Measurements from ENCODE around the gene CENPT.

DNA sequence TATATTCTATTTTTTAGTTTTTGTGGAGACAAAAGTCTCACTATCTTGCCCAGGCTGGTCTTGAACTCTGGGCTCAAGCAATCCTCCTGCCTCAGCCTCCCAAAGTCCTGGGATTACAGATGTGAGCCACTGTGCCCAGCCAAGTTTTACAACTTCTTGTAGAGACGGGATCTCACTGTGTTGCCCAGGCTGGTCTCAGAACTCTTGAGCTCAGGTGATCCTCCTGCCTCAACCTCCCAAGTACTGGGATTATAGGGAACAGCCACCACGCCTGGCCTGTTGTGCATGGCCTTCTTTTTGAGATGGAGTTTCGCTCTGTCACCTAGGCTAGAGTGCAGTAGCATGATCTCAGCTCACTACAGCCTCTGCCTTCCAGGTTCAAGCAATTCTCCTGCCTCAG, 6.2 kb upstream of the CENPT start:
- TF ChIP-seq, protein P1, sequence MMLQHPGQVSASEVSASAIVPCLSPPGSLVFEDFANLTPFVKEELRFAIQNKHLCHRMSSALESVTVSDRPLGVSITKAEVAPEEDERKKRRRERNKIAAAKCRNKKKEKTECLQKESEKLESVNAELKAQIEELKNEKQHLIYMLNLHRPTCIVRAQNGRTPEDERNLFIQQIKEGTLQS (IDR thresholded peaks at IDR 0.05; ENCODE audit: insufficient read depth, low read depth, low read length): no peak
- TF ChIP-seq EP300 (IDR thresholded peaks at IDR 0.05; ENCODE audit: borderline replicate concordance in 1 of 2, low read depth in 2 of 2, low read length in 2 of 2): no peak
- no peak for TF ChIP-seq RBBP5 (IDR thresholded peaks at IDR 0.05; ENCODE audit: borderline replicate concordance, low read depth, low read length)
- TF ChIP-seq POLR2A (IDR thresholded peaks at IDR 0.05; ENCODE audit: control extremely low read depth in 1 of 2, low read depth in 2 of 2, low read length in 2 of 2): no peak
- TF ChIP-seq ASH2L (IDR thresholded peaks at IDR 0.05; ENCODE audit: low read length): no peak
- TF ChIP-seq, protein P2, sequence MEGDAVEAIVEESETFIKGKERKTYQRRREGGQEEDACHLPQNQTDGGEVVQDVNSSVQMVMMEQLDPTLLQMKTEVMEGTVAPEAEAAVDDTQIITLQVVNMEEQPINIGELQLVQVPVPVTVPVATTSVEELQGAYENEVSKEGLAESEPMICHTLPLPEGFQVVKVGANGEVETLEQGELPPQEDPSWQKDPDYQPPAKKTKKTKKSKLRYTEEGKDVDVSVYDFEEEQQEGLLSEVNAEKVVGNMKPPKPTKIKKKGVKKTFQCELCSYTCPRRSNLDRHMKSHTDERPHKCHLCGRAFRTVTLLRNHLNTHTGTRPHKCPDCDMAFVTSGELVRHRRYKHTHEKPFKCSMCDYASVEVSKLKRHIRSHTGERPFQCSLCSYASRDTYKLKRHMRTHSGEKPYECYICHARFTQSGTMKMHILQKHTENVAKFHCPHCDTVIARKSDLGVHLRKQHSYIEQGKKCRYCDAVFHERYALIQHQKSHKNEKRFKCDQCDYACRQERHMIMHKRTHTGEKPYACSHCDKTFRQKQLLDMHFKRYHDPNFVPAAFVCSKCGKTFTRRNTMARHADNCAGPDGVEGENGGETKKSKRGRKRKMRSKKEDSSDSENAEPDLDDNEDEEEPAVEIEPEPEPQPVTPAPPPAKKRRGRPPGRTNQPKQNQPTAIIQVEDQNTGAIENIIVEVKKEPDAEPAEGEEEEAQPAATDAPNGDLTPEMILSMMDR (IDR thresholded peaks at IDR 0.05; ENCODE audit: control extremely low read depth in 1 of 3, insufficient read depth in 1 of 3, low read depth in 1 of 3, low read length in 3 of 3): no peak
- TF ChIP-seq MAFK (IDR thresholded peaks at IDR 0.05; ENCODE audit: low read depth, low read length): no peak
- TF ChIP-seq HDAC6 (IDR thresholded peaks at IDR 0.05; ENCODE audit: low read depth, low read length): no peak
- no peak for TF ChIP-seq RAD21 (IDR thresholded peaks at IDR 0.05 in 1 of 2, conservative IDR thresholded peaks at IDR 0.05 in 1 of 2; ENCODE audit: low read depth in 2 of 2, low read length in 2 of 2)
- TF ChIP-seq GTF2F1 (IDR thresholded peaks at IDR 0.05; ENCODE audit: borderline replicate concordance, low read depth, low read length): no peak
- TF ChIP-seq TCF12 (IDR thresholded peaks at IDR 0.05; ENCODE audit: low read depth, low read length): no peak
- no peak for TF ChIP-seq POLR2AphosphoS5 (IDR thresholded peaks at IDR 0.05; ENCODE audit: low read depth, low read length)
- TF ChIP-seq TAF1 (IDR thresholded peaks at IDR 0.05; ENCODE audit: low read depth, low read length): no peak
- TF ChIP-seq EGR1 (IDR thresholded peaks at IDR 0.05; ENCODE audit: borderline replicate concordance, low read depth, low read length): no peak
